NCI-H774 (cell line): ENCODE results near the gene GRM4.
"Not testable (repeated sequence)": the region's sequence is repeated elsewhere in the genome, so short reads cannot be mapped to it uniquely, and the experiment has no call there.

Experiments
- DNase-seq: peaks from one replicate; lab custom pipeline; 2025; lab: John Stamatoyannopoulos, UW

Gene GRM4

DNA sequence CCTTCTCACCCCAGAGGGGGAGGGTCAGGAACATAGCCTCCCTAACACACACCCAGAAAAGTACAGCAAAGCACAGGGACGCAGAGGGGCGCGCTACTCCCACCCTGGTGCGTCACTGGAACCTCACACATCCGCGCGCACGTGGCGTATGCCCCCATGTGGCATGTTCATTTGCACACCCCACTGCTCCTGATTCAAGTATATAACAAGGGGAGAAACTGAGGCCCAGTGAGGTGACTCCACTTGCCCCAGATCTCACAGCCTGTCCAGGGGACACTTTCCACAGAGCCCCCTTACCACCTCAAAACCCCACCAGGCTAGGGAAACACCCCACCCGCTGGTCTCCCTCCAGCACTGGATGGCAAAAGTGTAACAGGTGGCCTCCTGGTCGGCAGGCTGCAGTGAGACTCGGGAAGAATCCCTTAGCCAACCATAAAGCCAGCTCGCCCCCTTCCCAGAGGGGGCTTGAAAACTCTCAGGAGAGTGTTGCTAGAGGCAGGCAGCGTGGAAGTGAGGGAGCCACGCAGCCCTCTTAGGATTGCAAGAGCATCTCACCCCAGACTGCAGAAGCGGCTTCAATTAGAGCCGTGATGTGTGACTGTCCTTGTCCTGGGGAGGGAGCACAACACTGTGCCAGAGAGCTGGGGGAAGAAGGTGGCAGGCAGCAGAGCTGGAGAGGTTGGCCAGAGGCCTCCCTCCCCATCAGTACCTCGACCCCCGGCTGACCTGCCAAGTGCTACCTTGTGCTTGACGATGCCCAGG lies at the start of gene GRM4:
Gene GRM4, minus strand, starts transcription at position 67 of the 762 bp plus-strand sequence. CDS start 12,591 bp downstream, outside the sequence.
- DNase-seq, result no peak

DNA sequence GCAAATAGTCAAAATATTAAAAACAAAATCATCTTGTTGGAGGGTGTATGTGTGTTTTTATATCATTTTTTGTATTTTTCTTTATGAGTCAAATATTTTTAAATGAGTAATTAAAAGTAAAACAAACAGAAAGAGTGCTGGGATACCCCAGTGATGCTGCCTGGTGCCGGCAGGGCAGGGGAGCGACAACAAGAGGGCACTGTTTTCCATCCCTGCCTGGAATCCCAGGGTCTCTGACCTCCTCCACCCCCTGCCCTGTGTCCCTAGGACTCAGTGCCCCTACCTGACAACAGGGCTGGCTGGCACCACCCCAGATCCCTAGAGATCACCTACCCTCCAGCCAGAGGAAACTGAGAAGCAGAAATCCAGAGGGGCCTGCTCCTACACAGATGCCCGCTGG lies 48.9 kb upstream of the GRM4 start:
- DNase-seq, result no peak

DNA sequence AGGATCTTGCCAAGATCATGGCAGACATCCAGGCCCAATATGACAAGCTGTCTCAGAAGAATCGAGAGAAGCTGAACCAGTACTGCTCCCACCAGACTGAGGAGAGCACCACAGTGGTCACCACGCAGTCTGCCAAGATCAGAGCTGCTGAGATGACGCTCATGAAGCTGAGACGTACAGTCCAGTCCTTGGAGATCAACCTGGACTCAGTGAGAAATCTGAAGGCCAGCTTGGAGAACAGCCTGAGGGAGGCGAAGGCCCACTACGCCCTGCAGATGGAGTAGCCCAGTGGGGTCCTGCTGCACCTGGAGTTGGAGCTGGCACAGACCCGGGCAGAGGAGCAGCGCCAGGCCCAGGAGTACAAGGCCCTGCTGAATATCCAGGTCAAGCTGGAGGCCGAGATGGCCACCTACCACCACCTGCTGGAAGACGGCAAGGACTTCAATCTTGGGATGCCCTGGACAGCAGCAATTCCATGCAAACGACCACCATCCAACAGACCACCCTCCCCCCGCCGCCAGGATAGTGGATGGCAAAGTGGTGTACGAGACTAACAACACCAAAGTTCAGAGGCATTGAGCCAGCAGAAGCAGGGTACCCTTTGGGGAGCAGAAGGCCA lies 44.7 kb upstream of the GRM4 start:
- DNase-seq, result no peak

DNA sequence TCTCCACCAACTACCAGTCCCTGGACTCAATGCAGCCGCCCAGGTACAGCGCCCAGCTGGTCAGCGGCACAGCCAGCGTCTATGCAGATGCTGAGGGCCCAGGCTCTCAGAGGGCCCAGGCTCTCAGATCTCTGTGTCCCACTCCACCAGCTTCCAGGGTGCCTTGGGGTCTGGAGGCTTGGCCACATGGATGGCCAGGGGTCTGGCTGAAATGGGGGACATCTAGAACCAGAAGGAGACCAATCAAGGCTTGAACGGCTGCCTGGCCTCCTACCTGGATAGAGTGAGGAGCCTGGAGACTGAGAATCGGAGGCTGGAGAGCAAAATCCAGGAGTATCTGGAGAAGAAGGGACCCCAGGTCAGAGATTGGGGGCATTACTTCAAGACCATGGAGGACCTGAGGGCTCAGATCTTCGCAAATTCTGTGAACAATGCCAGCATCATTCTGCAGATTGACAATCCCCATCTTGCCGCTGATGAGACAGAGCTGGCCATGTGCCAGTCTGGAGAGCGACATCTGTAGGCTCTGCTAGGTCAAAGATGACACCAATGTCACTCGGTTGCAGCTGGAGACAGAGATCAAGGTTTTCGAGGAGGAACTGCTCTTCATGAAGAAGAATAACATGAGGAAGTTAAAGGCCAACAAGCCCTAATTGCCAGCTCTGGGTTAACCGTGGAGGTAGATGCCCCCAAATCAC lies 44.1 kb upstream of the GRM4 start:
- DNase-seq, result no peak

DNA sequence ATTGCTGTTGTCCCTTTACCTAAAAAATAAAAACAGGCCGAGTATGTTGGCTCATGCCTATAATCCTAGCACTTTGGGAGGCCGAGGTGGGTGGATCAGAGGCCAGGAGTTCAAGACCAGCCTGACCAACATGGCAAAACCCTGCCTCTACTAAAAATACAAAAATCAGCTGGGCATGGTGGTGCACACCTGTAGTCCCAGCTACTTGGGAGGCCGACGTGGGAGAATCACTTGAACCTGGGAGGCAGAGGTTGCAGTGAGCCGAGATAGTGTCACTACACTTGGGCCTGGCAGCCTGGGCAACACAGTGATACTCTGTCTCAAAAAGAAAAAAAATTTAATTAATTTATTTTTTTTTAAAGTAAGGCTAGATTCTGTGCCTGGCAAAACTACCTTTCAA lies 38.8 kb upstream of the GRM4 start:
- not testable (repeated sequence) for DNase-seq

DNA sequence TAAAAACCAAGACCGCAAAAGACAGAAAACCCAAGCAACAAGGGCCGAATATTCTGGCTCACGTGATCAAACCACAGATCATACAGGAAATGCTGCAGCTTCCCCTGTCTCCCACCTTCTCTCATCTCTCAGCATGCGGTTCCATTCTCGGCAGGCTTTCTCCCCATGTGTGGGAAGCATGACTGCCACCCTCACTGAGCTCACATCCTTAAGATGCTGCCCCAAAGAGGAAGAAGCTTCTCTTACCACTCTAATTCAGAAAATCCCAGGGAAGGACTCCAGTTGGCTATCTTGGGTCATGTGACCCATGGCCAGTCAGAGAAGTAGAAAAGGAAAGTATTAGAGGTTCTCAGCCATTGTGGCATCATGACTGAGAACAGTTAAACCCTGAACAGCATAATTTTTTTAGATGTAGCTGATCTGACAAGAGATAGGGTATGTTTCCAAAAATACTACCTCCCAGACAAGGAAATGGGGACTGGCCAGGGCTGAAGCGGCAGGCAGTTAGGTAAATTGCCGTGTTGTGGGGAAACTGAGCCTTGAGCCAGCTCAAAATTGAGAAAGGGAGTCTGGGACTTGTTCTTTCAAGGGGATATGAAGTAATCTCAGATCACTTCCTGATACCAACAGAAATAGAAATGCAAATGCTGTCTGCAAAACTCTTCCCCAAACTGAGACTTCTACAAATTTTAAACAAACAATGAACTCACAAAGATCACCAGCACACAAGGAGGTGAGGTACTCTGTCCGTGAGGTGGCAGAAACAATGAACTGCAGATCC lies 37.1 kb upstream of the GRM4 start:
- DNase-seq, result no peak

DNA sequence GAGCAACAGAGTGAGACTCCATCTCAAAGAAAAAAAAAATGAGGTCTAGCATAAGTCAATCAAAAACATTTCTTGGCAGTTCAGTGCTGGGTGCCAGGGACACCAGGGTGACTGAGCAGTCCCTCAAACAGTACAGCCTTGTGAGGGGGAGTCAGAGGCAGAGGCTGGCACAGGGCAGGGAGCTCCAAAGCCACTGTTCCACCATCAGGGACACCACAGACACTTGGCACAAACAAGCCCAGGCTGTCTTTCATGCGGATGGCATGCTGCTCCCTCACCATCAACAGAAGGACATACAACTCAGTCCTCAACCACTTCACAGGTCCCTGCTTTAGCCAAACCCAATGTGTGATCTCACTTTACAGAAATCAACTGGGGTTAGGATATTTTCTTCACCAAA lies 36.0 kb upstream of the GRM4 start:
- DNase-seq, result no peak

DNA sequence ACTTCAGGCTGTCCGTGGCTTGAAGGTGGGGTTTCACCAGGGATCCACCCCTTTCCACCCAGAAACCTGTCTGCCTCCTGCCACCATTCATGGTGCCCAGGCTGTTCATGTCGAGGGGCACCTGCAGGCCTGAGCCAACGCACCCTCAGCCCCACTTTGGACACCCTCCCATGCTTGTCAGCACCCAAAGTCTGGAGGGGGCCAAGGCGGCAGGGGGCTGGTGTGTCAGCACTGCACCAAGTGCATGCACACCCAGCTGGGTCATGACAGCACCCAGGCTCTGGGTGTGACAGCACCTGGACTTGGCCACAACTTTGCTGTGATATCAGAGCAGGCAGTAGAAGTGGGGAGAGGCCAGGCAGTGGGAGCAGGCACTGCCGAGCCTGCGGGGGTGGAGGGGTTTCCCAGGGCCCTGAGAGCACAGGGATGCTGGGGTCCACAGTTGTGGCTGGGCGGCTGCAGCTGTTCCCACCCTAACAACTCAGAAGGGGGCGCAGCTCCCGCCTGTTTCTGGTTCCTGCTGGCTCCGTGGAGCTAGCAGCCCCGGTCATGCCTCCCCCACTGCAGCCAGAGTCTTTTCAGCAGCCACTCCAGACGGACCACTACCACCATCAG lies 33.3 kb upstream of the GRM4 start:
- no peak for DNase-seq

DNA sequence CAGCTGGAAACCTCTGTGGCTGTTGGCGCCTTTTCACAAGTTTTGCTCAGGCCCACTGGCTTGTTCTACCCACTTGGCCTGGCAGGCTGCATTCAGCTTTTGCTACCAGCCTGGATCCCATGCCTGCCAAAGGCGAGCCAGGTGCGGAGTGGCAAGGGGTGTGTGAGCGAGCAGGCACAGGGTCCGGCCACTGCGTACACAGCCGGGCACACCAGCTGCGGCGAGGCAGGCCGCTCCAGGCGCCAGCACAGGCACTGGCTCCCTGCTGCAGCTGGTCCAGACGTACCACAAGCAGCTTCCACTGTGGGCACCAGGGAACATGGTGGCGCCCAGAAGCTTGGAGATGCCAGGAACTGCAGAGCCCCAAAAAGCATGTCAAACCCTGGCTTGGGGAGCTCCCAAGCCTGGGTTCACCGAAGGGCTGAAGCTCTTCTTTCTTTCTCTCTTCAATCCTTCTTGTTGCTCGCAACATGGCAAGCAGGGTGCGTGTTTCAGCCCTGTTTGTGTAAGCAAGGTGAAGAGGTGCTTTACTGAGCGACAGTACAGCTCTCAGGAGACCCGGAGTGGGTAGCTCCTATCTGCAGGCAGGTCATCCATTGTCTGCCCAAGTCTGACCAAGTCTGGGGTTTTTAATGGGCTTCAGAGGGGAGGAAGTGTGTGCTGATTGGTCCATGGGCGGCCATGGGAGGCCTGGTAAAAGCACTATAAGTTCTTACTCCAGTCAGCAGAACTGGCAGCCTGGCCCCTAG lies 32.6 kb upstream of the GRM4 start:
- DNase-seq, result no peak

DNA sequence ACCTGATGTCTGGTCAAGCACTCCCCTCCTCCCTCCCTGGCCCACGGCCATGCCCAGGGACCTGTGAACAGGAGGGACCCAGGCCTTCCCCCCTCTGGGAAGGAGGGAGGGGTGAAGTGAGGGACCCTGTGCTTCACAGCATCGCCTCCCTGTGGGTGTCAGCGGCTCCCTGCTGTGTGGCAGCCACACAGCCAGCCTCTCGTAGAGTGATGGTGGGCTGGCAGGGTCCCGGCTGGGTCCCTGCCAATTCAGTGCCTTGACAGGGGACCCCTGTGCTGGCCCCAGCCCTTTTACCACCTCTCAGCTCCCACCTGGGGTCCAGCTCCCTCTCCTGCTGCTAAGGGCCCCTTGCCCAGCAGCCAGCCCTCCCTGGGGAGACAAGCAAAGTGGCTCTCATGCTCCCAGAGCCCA lies 31.3 kb upstream of the GRM4 start:
- DNase-seq, result no peak

DNA sequence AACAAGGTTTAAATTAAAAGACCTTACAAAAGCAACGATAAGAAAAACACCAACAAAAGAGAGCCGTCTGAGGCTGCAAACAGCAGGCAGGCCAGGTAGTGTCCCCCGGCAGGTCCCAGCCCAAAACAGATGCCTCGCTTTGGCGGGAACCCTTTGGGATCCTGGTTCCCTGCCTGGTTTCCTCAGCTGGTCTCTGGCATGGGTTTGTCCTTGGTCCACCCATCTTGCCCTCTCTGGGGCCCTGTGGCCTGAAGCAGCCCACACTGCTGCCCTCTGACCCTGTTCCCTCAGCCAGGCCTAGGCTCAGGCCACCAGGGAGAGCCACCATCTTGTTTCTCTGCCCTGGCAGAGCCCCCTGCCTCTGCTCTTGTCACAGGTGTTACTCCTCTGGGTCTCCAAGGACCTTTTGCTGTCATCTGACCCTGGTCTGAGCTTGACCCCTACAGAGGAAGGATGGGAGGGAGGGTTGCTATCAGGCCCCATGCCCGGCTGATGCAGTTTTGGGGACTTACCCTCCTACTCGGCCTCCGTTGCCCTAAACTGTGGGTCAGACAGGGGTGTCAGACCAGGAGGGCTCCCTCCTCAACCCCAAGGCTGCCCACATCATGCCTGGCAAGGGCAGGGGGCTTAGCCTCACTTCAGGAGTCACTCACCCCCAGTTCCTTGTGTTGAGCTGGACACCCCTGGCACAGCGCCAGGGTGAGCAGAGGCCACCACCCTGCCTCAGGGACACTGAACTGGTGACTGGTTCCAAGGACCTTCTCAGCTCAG lies 30.6 kb upstream of the GRM4 start:
- DNase-seq, result no peak

DNA sequence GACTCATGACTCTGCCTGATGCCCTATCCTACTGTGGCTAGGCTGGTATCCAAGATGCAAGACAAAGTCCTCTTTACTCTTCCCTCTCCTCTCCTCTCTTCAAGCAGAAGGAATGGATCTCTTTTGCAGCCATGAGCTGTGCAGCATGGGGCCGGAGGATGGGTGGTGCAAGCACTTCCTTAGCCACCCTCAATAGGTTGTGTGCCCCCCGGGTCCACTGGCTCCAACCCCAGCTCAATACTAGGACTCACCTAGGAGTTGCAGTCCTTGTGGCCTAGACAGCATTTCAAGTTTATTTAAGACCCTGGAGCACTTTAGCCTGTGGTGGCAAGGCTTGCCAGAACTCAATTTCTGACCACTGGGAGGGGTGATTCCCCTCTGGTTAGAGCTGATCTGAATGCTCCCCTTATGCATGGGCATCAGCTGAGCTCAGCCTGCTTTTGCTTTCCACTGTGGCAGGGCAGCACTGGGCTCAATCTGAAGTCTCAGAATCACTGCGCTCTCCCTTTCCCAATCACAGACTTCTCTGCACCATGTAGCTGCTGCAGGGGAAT lies 29.0 kb upstream of the GRM4 start:
- no peak for DNase-seq

DNA sequence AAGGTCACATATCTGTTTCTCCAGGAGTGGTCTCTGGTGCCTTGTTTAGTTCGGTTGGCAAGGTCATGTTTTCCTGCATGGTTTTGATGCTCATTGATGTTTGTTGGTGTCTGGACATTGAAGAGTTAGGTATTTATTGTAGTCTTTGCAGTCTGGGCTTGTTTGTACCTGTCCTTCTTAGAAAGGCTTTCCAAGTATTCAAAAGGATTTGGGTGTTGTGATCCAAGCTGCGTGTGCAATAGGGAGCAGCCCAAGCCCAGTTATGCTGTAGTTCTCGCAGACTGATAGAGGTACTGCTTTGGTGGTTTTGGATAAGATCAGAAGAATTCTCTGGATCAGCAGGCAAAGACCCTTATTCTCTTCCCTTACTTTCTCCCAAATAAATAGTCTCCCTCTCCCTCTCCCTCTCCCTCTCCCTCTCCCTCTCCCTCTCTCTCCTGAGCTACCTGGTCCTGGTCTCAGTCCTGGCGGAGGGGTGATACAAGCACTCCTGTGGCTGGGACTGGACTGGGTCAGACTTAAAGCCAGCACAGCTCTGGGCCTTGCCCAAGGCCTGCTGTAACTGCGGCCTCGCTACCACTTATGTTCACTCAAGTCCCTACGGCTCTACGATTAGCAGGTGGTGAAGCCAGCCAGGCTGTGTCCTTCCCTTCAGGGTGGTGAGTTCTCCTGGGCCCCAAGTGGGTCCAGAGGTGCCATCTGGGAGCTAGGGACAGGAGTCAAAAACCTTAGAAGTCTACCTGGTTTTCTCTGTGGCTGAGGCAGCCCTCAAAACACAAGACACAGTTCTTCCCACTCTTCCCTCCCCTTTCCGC lies 27.3 kb upstream of the GRM4 start:
- DNase-seq, result no peak

DNA sequence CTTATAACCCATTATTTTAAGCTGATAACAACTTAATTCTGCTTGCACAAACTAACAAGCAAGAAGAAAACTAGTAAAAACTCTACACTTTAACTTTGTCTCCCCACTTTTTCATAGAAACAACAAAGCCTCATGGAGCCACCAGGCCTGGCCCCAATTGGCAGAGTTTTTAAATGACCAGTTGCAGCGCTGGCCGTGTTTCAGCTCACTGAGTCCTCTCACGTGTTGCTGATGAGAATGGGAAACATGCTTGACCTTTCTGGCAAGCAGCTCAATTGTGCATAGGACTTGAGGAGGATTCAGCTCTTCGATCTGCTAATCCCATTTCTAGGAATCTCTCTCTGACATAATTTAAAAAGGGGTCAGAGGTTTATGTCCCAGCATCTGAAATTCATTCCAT lies 24.5 kb upstream of the GRM4 start:
- no peak for DNase-seq

DNA sequence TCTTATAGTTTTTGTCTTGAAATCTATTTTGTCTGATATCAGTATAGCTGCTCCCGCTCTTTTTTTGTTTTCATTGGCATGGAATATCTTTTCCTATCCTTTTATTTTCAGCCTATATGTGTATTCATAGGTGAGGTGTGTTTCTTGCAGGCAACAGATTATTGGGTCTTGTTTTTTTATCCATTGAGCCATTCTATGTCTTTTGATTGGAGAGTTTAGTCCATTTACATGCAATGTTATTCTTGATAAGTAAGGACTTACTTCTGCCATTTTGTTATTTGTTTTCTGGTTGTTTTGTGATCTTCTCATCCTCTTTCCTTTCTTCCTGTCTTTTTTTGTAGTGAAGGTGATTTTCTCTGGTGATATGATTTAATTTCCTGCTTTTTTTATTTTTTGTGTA lies 24.0 kb upstream of the GRM4 start:
- DNase-seq, result no peak

DNA sequence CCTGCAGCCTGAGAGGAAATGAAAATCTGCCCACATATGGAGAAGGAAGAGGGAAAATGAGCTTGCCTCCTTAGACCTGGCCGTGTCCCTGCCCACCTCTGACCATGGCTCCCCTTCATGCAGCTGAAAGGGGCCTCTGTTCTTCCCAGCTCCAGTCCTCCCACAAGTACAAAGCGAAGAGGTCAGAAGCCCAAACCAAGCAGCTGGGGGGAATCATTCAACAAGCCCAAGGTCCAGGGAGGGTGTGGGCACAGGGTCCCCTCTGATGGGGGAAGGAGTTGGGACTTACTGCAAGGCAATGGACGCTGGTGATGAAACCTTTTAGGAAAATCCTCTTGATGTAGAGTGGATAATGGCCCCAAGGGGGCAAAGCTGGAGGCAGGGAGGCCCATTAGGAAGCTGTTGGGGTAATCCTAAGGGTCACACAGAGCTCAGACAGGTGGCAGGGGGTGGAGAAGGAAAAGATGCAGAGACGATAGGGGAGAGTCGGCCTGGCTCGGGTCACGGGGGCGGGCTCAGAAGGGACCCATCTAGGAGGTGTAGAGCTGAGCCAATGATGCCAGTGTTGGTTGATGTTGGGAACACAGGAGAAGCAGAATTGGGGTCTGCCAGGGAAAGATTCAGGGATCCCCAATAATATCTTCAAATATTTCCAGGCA lies 16.1 kb upstream of the GRM4 start:
- DNase-seq, result no peak

DNA sequence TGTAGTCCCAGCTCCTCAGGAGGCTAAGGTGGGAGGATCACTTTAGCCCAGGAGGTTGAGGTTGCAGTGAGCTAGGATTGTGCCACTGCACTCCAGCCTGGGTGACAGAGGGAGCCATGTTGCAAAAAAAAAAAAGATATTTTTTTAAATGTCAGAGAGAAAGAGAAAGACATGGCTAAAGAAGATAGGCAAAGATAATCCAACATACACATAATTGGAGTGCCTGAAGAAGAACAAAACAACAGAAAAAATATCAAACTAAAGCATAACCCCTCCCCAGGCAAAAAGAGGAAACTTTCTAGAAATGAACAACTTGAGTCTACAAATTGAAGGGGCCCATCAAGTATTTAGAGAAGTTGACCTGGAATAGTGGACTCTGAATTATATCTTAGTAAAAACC lies 14.0 kb upstream of the GRM4 start:
- no peak for DNase-seq

DNA sequence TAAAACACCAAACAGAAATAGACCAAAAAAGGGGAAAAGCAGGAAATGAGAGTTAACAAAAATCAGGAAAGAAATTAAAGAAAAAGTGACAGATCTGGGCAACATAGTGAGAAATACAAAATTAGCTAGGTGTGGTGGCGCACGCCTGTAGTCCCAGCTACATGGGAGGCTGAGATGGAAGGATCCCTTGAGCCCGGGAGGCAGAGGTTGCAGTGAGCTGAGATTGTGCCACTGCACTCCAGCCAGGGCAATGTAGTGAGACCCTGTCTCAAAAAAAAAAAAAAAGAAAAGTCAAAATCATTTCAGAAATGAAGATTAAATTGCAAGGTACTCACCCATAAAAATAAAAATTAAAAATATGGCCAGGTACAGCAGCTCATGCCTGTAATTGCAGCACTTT lies 13.0 kb upstream of the GRM4 start:
- DNase-seq, result no peak

DNA sequence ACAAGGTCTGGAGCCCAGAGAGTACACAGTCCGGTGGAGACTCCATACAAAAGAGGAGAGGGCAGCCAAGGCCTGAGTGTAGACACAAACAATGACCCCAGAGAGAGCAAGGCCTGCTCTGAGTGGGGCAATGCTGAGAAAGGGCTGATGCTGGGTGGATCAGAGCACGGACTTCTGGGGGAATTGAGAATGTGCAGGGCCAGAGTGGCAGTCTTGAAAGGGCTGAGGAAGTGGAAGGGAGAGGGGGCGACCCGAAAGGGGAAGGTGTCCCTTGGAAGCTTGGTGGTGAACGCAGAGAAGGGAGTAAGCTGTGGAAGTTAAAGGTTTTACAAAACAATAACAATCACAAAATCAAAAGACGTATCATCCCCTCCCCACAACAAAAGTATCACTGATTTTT lies 12.0 kb upstream of the GRM4 start:
- DNase-seq, result no peak
